Gastroesophageal sphincter (tissue), 3 donors: ENCODE data around the gene ETV6.
A peak's percentile ranks its signal among the peaks of the same experiment; 100 is the strongest.

Experiments
- CTCF ChIP-seq, 4 experiments: fragments of 200-600 bp in 2 of 4; fragments of 450-650 bp in 2 of 4; sonication (generic) in 1 of 4; IDR thresholded peaks; one replicate each; pipeline ENCODE4 v1.5.1; 2017 to 2019; ENCODE audit warnings: antibody characterized with exemption in 4 of 4, mild to moderate bottlenecking in 2 of 4, moderate library complexity in 2 of 4
- POLR2A ChIP-seq, 2 donors: fragments of 450-650 bp; IDR thresholded peaks; one replicate each; pipeline ENCODE4 v1.6.1; 2017; ENCODE audit warnings: antibody characterized with exemption in 2 of 2, mild to moderate bottlenecking in 2 of 2, moderate library complexity in 1 of 2
- POLR2AphosphoS5 ChIP-seq: sonication (generic); formaldehyde crosslinking; IDR thresholded peaks from one replicate; pipeline ENCODE4 v1.6.1; 2017; ENCODE audit warnings: antibody characterized with exemption

DNA sequence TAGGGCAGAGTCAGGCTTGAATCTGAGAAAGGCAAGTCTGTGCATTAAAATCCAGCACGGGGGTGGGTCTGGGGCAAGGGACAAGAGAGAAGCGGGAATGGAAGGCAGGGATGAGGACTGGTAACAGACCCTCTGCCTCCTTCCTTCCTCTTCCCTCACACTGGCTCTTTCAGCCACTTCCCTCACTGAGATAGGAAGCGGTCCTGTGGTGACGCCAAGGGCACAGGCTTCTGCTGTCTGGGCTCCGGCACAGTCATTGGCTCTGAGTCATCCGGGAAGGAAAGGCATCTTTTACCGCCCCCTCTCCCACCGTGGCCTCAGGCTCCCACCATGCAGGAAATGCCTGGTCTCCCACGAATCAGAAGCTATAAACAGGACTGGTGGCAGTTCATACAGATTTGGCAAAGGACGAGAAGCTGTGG lies 70.2 kb downstream of the ETV6 start:
- TF ChIP-seq CTCF (IDR thresholded peaks at IDR 0.05): no peak
- TF ChIP-seq POLR2AphosphoS5: peak; percentile 39
- TF ChIP-seq POLR2A (IDR thresholded peaks at IDR 0.05): no peak
